Activated CD4-positive, alpha-beta T cell treated with anti-CD3 and anti-CD28 coated beads for 36 hours (primary cell): ENCODE data around the gene UBN1. TPM values are rescaled to one million over a fixed set of nuclear protein-coding genes. Genes with fewer than 3 reads are reported as not detected.
A peak's percentile ranks its signal among the peaks of the same experiment; 100 is the strongest.

Experiments used
- ATAC-seq: fragments of 200-7000 bp; cut with Tn5 transposase; one replicate; pipeline ENCODE4 v1.10.0; 2021; ENCODE audit warnings: mild to moderate bottlenecking, moderate library complexity
- CTCF ChIA-PET: fragments of 350-600 bp; sonication (Branson Sonifier 250); formaldehyde crosslinking; loops from one replicate; lab custom pipeline; 2021; ENCODE audit warnings: antibody characterized with exemption; lab: Charles Lee
- POLR2A ChIA-PET: fragments of 350-600 bp; sonication (Branson Sonifier 250); formaldehyde crosslinking; loops from one replicate; lab custom pipeline; 2021; ENCODE audit warnings: antibody characterized with exemption, inconsistent platforms; lab: Charles Lee
- DNase-seq: peaks from one replicate; pipeline ENCODE4 v3.0.0-alpha.2; 2020
- H3K27ac Mint-ChIP-seq: one replicate; pipeline ENCODE4 v1.8.0; 2021; ENCODE audit warnings: mixed read lengths
- H3K27me3 Mint-ChIP-seq: one replicate; pipeline ENCODE4 v1.8.0; 2021; ENCODE audit warnings: mixed read lengths
- H3K36me3 Mint-ChIP-seq: one replicate; pipeline ENCODE4 v1.8.0; 2021; ENCODE audit warnings: low read depth, mixed read lengths
- H3K4me1 Mint-ChIP-seq: one replicate; pipeline ENCODE4 v1.8.0; 2021; ENCODE audit warnings: mixed read lengths
- H3K4me3 Mint-ChIP-seq: one replicate; pipeline ENCODE4 v1.8.0; 2021; ENCODE audit warnings: mild to moderate bottlenecking, moderate library complexity, mixed read lengths
- H3K9me3 Mint-ChIP-seq: one replicate; pipeline ENCODE4 v1.8.0; 2021; ENCODE audit warnings: low read depth, mixed read lengths
- intact Hi-C, 2 experiments: fragments of 100-400 bp; cut with DNase I in 1 of 2; cut with micrococcal nuclease in 1 of 2; formaldehyde crosslinking; loops; one replicate each; pipeline versions ENCODE4 v1.14.2 to v1.15.1; 2022 to 2024; cut with DNase I, micrococcal nuclease
- total RNA-seq, 2 experiments: library from RNA; stranded (reverse); gene quantifications; one replicate each; pipeline ENCODE4 v1.2.3, GENCODE V29; 2021

Gene UBN1
- total RNA-seq, 2 experiments from 2014 or later: 19.3 to 23.0 TPM

DNA sequence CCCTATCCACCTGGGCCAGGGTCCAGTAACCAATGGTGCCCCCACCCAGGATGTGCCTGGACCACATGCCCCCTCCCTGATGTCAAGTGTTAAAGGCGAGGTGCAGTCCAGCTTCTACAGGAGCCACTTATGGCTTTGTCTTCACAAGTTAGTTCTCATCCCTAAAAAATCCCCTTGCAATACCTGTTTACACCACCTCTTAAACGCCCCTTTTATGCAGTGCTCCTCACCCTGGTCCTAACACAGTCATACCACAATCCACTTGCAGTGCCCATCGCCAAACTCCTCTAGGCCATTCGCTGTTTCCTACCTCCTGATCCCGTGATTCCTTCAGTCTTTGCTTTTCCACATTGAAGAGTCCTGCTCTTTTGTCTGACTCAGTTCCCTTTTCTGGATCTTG, 7.3 kb upstream of the UBN1 start:
- CTCF ChIA-PET: no interaction called here
- ATAC-seq (no peak), DNase-seq (no peak)
- H3K27me3 Mint-ChIP-seq: no peaks in the 10 kb centered on the region
- POLR2A ChIA-PET: interaction anchor here (0.6 kb wide), 1 partner anchor 359 kb away, joined by 3 read pairs; no protein-coding TSS in a partner anchor
- peaks cover 62% of the 10 kb centered on the region for H3K36me3 Mint-ChIP-seq
- H3K4me1 Mint-ChIP-seq: peaks cover 6% of the 10 kb centered on the region
- intact Hi-C loops: loop anchor here in 1 of 2 experiments (10.0 kb wide), 2 partner anchors 215 to 255 kb away; partner anchors contain the start of genes EEF2KMT and MGRN1
- no peak overlapping the region for H3K4me3 Mint-ChIP-seq
- peak overlapping the region; percentile 15 for H3K27ac Mint-ChIP-seq
- no peaks in the 10 kb centered on the region for H3K9me3 Mint-ChIP-seq

DNA sequence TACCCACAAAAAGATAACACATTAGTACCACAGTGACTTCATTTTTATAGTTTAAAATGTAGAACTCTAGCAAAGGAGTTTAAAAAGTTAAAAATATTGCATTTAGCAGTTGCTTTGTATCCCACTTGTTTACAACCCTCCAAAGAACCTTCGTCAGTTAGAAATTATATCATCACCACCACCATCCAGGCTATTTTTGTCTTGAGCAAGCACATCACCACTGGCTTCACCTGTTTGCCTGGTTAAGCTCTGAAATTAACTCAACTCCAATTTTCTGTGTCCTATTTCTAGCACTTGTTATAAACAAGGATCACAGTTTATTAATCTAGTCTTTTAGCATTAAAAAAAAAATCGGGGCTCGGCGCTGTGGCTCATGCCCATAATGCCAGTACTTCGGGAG, 6.3 kb upstream of the UBN1 start:
- Mint-ChIP-seq H3K4me3 (no peak overlapping the region), H3K27ac (no peak overlapping the region), H3K36me3 (peaks cover 59% of the 10 kb centered on the region), H3K9me3 (no peaks in the 10 kb centered on the region), H3K4me1 (peaks cover 16% of the 10 kb centered on the region), H3K27me3 (no peaks in the 10 kb centered on the region)
- ChIA-PET POLR2A (no interaction called here), CTCF (interaction anchor here (0.6 kb wide), 1 partner anchor 105 kb away, joined by 3 read pairs; no protein-coding TSS in a partner anchor)
- intact Hi-C loops: loop anchor here in 1 of 2 experiments (10.0 kb wide), 2 partner anchors 216 to 254 kb away; partner anchors contain the start of genes EEF2KMT and MGRN1
- no peak for DNase-seq
- ATAC-seq: no peak

DNA sequence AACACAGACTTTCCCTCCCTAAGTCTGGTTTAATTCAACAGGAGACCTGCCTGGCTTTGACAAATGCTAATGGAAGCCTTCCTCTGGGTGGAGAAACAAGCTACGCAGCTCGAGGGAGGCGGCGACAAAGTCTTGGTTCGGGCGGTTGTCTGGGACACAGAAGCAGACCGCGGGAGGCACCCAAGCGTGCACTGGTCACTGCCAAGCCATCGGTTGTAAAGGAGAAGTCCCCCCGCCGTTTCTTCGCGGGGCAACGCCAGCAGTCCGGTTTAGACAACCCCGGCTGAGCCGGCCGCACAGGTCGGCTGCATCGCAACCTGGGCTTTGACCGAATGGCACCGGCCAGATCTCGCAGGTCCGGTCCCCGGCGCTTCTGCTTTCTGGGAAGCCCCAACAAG, 779 bp upstream of the UBN1 start:
- ATAC-seq: no peak
- no peaks in the 10 kb centered on the region for H3K9me3 Mint-ChIP-seq
- peak overlapping the region; percentile 77 for H3K4me3 Mint-ChIP-seq
- H3K27me3 Mint-ChIP-seq: no peaks in the 10 kb centered on the region
- intact Hi-C loops: loop anchor here (2.0 to 10.0 kb wide), 7 partner anchors 44 to 430 kb away; partner anchors contain the start of genes MGRN1 (in 2 of the 2), CORO7 (in 1 of the 2), EEF2KMT (in 1 of the 2) and HMOX2 (in 1 of the 2)
- peak overlapping the region; percentile 84 for H3K27ac Mint-ChIP-seq
- peaks cover 49% of the 10 kb centered on the region for H3K4me1 Mint-ChIP-seq
- ChIA-PET POLR2A (interaction anchor here (1.0 kb wide), 1 partner anchor 27 kb away, joined by 3 read pairs; no protein-coding TSS in a partner anchor), CTCF (no interaction called here)
- DNase-seq: peak; percentile 48
- H3K36me3 Mint-ChIP-seq: peaks cover 27% of the 10 kb centered on the region

DNA sequence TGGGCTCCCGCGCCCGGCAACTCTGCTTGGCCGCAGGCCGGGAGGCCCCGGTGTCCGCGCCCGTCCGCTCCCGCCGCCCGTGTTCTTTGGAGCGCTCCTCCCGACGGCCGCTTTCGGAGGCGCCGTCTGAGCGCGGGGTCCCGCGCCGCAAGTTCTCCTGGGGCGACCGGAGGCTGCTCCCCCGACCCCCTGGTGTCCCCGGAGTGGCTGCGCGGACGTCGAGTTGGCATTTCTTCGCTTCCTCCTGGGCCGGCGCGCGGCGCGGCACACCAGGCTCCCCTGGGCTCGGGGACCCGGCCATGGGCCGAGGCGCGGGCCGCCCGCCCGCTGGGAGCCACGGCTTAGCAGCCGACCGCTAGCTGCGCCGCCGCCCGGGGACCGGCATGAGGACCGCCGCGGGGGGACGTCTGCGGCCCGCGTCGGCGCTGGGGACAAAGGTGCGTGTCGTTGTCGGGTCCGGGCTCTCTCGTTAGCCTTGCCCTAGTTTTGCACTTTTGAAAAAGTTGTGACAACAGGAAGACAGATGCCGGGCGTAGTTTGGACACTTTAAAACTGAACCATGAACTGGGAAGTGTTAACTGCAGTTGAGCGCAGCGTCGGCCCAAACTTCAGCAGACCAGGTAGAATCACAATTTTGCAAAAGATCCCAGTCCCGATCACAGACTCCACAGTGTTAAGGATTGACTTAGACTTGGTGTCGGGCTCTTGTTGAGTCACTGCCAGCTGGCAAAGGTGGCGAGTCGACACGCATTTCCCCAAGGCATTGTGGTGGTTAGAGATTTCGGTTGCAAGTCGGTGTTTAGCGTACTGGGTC, 700 bp downstream of the UBN1 start:
- Mint-ChIP-seq H3K27ac (peak overlapping the region; percentile 75), H3K36me3 (peaks cover 20% of the 10 kb centered on the region), H3K4me3 (peak overlapping the region; percentile 77), H3K4me1 (peaks cover 55% of the 10 kb centered on the region), H3K27me3 (no peaks in the 10 kb centered on the region), H3K9me3 (no peaks in the 10 kb centered on the region)
- CTCF ChIA-PET: no interaction called here
- ATAC-seq (peak; percentile 18), DNase-seq (peak; percentile 57)
- intact Hi-C loops: loop anchor here (1.0 to 10.0 kb wide), 17 partner anchors 46 to 431 kb away; partner anchors contain the start of genes EEF2KMT (in 2 of the 2), MGRN1 (in 2 of the 2), ROGDI (in 2 of the 2) and SEC14L5 (in 2 of the 2)
- POLR2A ChIA-PET: no interaction called here

DNA sequence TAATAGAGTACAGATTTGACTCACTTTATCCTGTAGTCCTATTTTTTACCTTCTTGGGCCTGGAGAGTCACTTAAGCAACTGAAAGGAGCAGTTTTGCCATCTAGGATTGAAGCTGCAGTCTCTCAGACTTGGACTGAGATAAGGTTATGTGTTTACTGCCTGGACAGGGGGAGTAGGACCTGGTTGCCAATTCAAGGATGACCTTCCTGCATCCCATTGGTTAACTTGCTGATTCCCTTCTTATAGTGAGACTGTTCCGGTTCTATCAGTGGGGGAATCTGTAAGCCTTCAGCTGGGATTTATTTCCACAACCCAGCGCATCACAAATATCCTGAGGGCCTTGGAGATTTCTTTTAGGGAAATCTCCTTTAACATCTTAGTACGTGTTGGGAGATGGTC, 2.9 kb downstream of the UBN1 start:
- ChIA-PET CTCF (interaction anchor here (0.6 to 0.9 kb wide), 2 partner anchors 180 to 183 kb away, joined by 3 read pairs; no protein-coding TSS in a partner anchor), POLR2A (interaction anchor here (0.9 kb wide), 1 partner anchor 116 kb away, joined by 3 read pairs; the partner anchor contains the start of genes ANKS3 and DNAAF8)
- no peaks in the 10 kb centered on the region for H3K9me3 Mint-ChIP-seq
- ATAC-seq (no peak), DNase-seq (no peak)
- H3K4me1 Mint-ChIP-seq: peaks cover 47% of the 10 kb centered on the region
- H3K27ac Mint-ChIP-seq: no peak overlapping the region
- peaks cover 19% of the 10 kb centered on the region for H3K36me3 Mint-ChIP-seq
- H3K4me3 Mint-ChIP-seq: no peak overlapping the region
- intact Hi-C loops: no loop called here
- no peaks in the 10 kb centered on the region for H3K27me3 Mint-ChIP-seq

DNA sequence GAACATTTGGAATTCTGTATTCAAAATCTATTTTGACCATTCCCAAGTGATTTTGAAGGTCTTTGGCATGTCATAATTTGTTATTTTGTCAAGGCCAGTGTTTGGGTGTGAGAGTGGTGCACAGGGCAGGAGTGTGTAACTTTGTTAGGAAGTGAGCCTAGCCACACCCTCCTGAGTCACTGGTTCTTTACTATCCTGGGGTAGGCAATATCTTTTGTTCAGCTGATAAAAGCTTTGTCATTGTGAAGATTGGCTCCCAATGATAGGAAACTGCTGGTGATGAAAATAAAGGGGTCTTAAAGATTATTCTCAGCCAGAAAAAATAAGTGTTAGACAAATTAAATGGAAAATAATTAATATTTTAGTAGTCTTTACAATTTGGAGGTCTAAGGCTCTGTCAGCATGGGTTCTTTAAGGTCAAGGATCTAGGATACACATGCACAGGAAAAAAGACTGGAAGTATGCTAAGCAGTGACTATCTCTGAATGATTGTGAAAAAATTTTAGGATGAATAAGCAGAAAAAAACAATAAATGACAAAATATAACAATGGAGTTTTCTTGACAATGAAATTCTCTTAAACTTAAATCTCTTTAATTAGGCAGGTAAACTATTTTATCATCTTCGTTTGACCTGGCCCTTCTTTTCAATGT, 5.1 kb downstream of the UBN1 start:
- ATAC-seq (no peak), DNase-seq (no peak)
- Mint-ChIP-seq H3K4me1 (peaks cover 37% of the 10 kb centered on the region), H3K27ac (no peak overlapping the region), H3K36me3 (peaks cover 24% of the 10 kb centered on the region), H3K4me3 (no peak overlapping the region), H3K27me3 (no peaks in the 10 kb centered on the region), H3K9me3 (no peaks in the 10 kb centered on the region)
- ChIA-PET POLR2A (no interaction called here), CTCF (interaction anchor here (0.7 kb wide), 1 partner anchor 15 kb away, joined by 4 read pairs; no protein-coding TSS in a partner anchor)
- intact Hi-C loops: no loop called here

DNA sequence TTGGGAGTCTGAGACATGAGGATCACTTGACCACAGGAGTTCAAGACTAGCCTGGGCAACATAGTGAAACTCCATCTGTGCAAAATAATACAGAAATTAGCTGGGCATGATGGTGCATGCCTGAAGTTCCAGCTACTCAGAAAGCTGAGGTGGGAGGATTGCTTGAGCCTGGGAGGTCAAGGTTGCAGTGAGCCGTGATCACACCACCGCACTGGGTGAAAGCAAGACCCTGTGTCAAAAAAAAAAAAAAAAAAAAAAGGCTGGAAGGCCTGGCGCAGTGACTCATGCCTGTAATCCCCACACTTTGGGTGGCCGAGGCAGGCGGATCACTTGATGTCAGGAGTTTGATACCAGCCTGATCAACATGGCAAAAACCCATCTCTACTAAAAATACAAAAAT, 8.1 kb downstream of the UBN1 start:
- ATAC-seq: no peak
- no peaks in the 10 kb centered on the region for H3K9me3 Mint-ChIP-seq

DNA sequence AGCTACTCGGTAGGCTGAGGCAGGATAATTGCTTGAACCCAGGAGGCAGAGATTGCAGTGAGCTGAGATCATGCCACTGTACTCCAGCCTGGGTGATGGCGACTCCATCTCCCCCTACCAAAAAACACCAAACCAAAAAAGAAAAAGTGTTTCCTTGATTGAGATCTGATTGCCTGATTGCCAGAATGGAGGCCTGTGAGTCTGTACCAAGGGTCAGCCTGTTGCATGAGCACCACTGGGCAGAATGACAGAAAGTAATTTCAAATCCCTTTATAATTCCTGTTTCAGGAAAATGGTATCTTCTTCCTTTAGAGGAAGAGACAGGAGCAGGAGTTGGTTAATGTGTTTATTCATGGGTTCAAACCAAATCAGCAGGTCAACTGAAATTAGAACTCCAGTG, 8.5 kb downstream of the UBN1 start:
- Mint-ChIP-seq H3K27ac (no peak overlapping the region), H3K27me3 (no peaks in the 10 kb centered on the region), H3K9me3 (no peaks in the 10 kb centered on the region), H3K36me3 (peaks cover 45% of the 10 kb centered on the region), H3K4me3 (no peak overlapping the region), H3K4me1 (peaks cover 12% of the 10 kb centered on the region)
- ChIA-PET POLR2A (no interaction called here), CTCF (no interaction called here)
- intact Hi-C loops: no loop called here
- ATAC-seq (no peak), DNase-seq (no peak)

More for the DNA sequence above, 8.1 kb downstream of the UBN1 start:
- Mint-ChIP-seq H3K4me1 (peaks cover 16% of the 10 kb centered on the region), H3K4me3 (no peak overlapping the region), H3K36me3 (peaks cover 40% of the 10 kb centered on the region), H3K27me3 (no peaks in the 10 kb centered on the region), H3K27ac (no peak overlapping the region)
- ChIA-PET CTCF (no interaction called here), POLR2A (no interaction called here)
- no peak for DNase-seq
- intact Hi-C loops: no loop called here

DNA sequence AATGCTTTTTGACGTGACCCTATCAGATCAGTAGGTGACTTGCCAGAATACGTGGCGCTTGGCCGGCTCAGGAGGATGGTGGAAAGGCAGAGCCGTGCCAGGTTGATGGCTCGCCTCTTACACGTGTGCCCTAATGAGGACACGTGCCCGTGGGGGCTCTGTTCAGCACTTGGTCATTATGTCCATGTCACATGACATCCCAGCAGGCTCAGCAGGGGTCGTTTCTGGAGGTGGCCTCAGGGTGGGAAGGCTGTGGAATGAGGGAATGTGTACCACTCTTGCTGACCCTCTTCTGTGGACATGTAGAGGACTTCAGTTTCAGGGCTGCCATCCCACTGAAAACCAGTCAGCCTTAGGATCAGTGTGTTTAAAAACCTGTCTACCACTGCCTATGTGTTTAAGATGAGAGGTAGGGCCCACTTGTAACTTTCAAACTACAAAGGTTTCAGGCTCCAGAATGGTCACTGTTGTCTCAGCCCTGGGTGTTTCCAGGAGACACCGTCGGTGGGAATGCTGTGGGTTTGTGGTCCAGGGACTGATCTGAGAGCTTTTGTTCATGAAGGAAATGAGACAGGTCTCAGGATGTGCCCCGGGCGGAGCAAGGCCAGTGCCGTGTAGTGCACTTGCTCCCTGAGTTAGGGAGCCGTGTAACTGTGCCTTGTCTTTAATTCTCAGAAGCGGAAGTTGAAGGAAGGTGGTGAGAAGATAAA, 12.1 kb downstream of the UBN1 start:
- peaks cover 48% of the 10 kb centered on the region for H3K36me3 Mint-ChIP-seq
- DNase-seq (no peak), ATAC-seq (no peak)
- POLR2A ChIA-PET: no interaction called here
- H3K4me1 Mint-ChIP-seq: peaks cover 5% of the 10 kb centered on the region
- intact Hi-C loops: no loop called here
- H3K9me3 Mint-ChIP-seq: no peaks in the 10 kb centered on the region
- CTCF ChIA-PET: no interaction called here
- H3K4me3 Mint-ChIP-seq: no peak overlapping the region
- no peak overlapping the region for H3K27ac Mint-ChIP-seq
- H3K27me3 Mint-ChIP-seq: no peaks in the 10 kb centered on the region

DNA sequence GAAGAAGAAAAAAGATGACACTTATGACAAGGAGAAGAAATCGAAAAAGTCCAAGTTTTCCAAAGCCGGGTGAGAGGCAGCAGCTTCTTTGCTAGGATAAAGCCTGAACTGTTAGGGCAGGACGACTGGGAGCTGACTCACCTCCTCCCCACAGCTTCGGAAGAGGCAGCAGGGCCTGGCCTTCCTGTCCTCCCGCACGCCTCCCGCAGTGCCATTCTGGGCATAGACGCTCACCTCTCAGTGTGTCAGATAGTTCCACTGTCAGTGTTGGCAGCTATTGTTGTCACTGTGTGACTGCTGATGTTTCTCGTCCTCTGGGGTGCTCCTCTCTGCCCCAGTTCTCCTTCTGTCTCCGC, 12.6 kb downstream of the UBN1 start:
- ChIA-PET CTCF (interaction anchor here (0.6 kb wide), 2 partner anchors 28 to 225 kb away, joined by 3 to 4 read pairs; no protein-coding TSS in a partner anchor), POLR2A (no interaction called here)
- ATAC-seq (no peak), DNase-seq (no peak)
- H3K4me1 Mint-ChIP-seq: peaks cover 5% of the 10 kb centered on the region
- peaks cover 46% of the 10 kb centered on the region for H3K36me3 Mint-ChIP-seq
- H3K27me3 Mint-ChIP-seq: no peaks in the 10 kb centered on the region
- no peak overlapping the region for H3K4me3 Mint-ChIP-seq
- intact Hi-C loops: no loop called here
- no peak overlapping the region for H3K27ac Mint-ChIP-seq
- no peaks in the 10 kb centered on the region for H3K9me3 Mint-ChIP-seq
